Posterior vena cava (tissue), 2 donors: Measurements from ENCODE around the gene EBLN2. TPM values are rescaled to one million over a fixed set of nuclear protein-coding genes. Genes with fewer than 3 reads are reported as not detected.

Experiments
- DNase-seq: peaks from one replicate; pipeline ENCODE4 v3.0.0-alpha.2; 2020; ENCODE audit warnings: low spot score
- intact Hi-C, 2 donors: fragments of 100-400 bp; cut with DNase I; formaldehyde crosslinking; loops; one replicate each; pipeline versions ENCODE4 v1.14.1 to v1.14.2; 2022 to 2023
- total RNA-seq, 2 donors: library from RNA; stranded (reverse); fragmentation: NEBNext Ultra II Directional; extraction: Animal tissue kit (Norgen Biotek cat#: 25700); gene quantifications; one replicate each; pipeline ENCODE4 v1.2.1, GENCODE V29; 2021
- donor health status: DM: yes; HTN: yes; CAD: no.
- donor health status: DM: yes; HTN: yes; CAD: no.

Gene EBLN2
- total RNA-seq, 2 donors from 2014 or later: 4.0 to 4.8 TPM

- intact Hi-C loops: no loop called here
- DNase-seq: no peak
These were observed 36.6 kb downstream of the EBLN2 start for GRCh38 chr3:73098026-73098425.

- no peak for DNase-seq
- intact Hi-C loops: no loop called here
These were observed 37.4 kb downstream of the EBLN2 start for GRCh38 chr3:73098873-73099272.

- intact Hi-C loops: loop anchor here (5.0 to 10.0 kb wide), 5 partner anchors 324 to 754 kb away; no protein-coding TSS in a partner anchor
- peak; percentile 87 for DNase-seq
These were observed 39.5 kb downstream of the EBLN2 start for GRCh38 chr3:73100741-73101559.

- DNase-seq: no peak
- intact Hi-C loops: loop anchor here (5.0 to 10.0 kb wide), 5 partner anchors 323 to 753 kb away; no protein-coding TSS in a partner anchor
These were observed 40.4 kb downstream of the EBLN2 start for GRCh38 chr3:73101881-73102280.

- intact Hi-C loops: loop anchor here (10.0 kb wide), 3 partner anchors 318 to 748 kb away; no protein-coding TSS in a partner anchor
- DNase-seq: no peak
These were observed 45.8 kb downstream of the EBLN2 start for GRCh38 chr3:73107215-73107614.

GRCh38 chr3:73107676-73108187 lies 46.3 kb downstream of the EBLN2 start:
- DNase-seq: no peak
- intact Hi-C loops: loop anchor here (10.0 kb wide), 3 partner anchors 317 to 747 kb away; no protein-coding TSS in a partner anchor

- intact Hi-C loops: loop anchor here (10.0 kb wide), 3 partner anchors 316 to 746 kb away; no protein-coding TSS in a partner anchor
- DNase-seq: no peak
These were observed 47.3 kb downstream of the EBLN2 start for GRCh38 chr3:73108750-73109149.

- intact Hi-C loops: no loop called here
- DNase-seq: no peak
These were observed 49.1 kb downstream of the EBLN2 start for GRCh38 chr3:73110530-73110929.

Other genes starting within 250 kb of the EBLN2 start
- gene SHQ1, start 213.2 kb upstream of the EBLN2 start, total RNA-seq: 10 to 100 TPM; 15.0 to 15.2 TPM
- 10 to 100 TPM; 13.7 to 28.3 TPM for gene GXYLT2, start 173.6 kb upstream of the EBLN2 start, total RNA-seq
- 10 to 100 TPM; 36.3 to 50.1 TPM for gene PPP4R2, start 64.8 kb upstream of the EBLN2 start, total RNA-seq